H1 (cell line): ENCODE data around the gene PC. TPM values are rescaled to one million over a fixed set of nuclear protein-coding genes. Genes with fewer than 3 reads are reported as not detected.

ENCODE experiments used
- KDM4A ChIP-seq: IDR thresholded peaks from one replicate; pipeline ENCODE4 v1.7.1; 2012; ENCODE audit warnings: low read depth, mild to moderate bottlenecking, moderate library complexity, low read length, inconsistent platforms; ENCODE audit not compliant: severe bottlenecking
- YY1 ChIP-seq: IDR thresholded peaks from 2 replicates; pipeline ENCODE4 v1.6.1; 2011; ENCODE audit warnings: low read depth, mild to moderate bottlenecking, low read length
- polyA plus RNA-seq, 7 experiments: library from polyadenylated mRNA; depleted of rRNA in 3 of 7; stranded (reverse) in 5 of 7; unstranded in 2 of 7; fragments of >200 nt in 5 of 7; fragments of 200-250 nt in 2 of 7; gene quantifications; 1 replicate in 5 of 7; 2 replicates in 1 of 7; 4 replicates in 1 of 7; pipeline versions ENCODE4 v1.2.1 to v1.2.3, GENCODE V29; 2011 to 2013; ENCODE audit warnings: missing spikeins in 2 of 7, mixed read lengths in 2 of 7
- total RNA-seq: library from RNA; stranded (reverse); fragmentation: NEBNext Ultra II Directional; extraction: Animal tissue kit (Norgen Biotek cat#: 25700); gene quantifications from 2 replicates; pipeline ENCODE4 v1.2.1, GENCODE V29; 2021

Gene PC
- total and polyA plus RNA-seq, 2 of the 8 experiments (the other 6 are each of a cell fraction or from before 2014, with no cell fraction given): 11.5 to 27.5 TPM

- peak; percentile 98 for TF ChIP-seq YY1
- peak; percentile 98 for TF ChIP-seq KDM4A
- TF ChIP-seq, all 59 proteins: peak for 23
These were observed 115.0 kb downstream of the PC start, which contains the start of gene RCE1 (continued) for GRCh38 chr11:66842896-66843775.
